Measurements from ENCODE around the gene MLH3. TPM values are rescaled to one million over a fixed set of nuclear protein-coding genes. Genes with fewer than 3 reads are reported as not detected.

MLH3 gene
- total RNA-seq, 1 donor from 2014 or later = 21.3 TPM

DNA sequence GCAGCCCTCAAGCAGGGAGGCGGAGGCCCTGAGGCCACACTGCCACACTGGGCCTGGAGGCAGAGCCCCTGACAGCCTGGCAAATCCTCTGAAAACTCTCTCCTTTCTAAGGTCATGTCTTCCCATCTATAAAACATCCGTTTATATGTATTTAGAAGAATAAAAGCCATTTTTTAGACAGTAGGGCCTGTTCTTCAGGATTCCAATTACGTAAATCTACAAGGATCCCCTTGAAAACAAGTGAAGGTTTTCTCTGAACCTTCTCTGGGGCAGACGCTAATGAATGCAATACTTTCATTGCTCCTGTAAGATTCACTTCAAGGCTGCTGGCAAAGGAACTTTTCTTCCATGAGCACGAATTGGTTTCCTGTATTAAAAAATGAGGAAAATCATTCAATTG is 35.8 kb downstream of the MLH3 start:
- TF ChIP-seq, protein P1, sequence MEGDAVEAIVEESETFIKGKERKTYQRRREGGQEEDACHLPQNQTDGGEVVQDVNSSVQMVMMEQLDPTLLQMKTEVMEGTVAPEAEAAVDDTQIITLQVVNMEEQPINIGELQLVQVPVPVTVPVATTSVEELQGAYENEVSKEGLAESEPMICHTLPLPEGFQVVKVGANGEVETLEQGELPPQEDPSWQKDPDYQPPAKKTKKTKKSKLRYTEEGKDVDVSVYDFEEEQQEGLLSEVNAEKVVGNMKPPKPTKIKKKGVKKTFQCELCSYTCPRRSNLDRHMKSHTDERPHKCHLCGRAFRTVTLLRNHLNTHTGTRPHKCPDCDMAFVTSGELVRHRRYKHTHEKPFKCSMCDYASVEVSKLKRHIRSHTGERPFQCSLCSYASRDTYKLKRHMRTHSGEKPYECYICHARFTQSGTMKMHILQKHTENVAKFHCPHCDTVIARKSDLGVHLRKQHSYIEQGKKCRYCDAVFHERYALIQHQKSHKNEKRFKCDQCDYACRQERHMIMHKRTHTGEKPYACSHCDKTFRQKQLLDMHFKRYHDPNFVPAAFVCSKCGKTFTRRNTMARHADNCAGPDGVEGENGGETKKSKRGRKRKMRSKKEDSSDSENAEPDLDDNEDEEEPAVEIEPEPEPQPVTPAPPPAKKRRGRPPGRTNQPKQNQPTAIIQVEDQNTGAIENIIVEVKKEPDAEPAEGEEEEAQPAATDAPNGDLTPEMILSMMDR (IDR thresholded peaks at IDR 0.05) = no peak
- DNase-seq (ENCODE audit: low spot score) = no peak
- Mint-ChIP-seq H3K36me3 (ENCODE audit: low read depth) (peaks cover 15% of the 10 kb centered on the region), H3K27ac (ENCODE audit: unreplicated experiment) (no peak overlapping the region), H3K27me3 (ENCODE audit: low read depth) (no peaks in the 10 kb centered on the region), H3K9me3 (ENCODE audit: low read depth) (no peaks in the 10 kb centered on the region), H3K4me1 (ENCODE audit: low read depth) (peaks cover 22% of the 10 kb centered on the region), H3K4me3 (ENCODE audit: unreplicated experiment) (no peak overlapping the region)

DNA sequence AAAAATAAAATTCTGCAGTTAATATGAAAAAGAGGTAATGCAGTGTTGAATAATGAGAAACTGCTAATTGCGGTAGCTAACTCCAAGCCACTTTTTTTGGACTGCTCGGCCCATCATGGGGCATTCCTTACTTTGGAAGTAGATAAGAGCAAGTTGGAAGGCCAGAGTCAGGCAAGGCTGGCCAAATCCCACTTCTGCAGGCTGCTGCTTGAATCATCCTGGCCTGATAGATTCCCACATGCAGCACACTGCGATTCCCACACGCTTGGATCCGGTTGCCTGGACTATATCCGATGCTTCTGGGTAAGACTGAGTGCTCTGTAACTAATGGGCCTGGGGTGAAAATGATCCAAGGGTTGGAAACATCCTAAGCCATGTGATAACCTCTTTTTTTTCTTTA is 38.0 kb downstream of the MLH3 start:
- Mint-ChIP-seq H3K27me3 (ENCODE audit: low read depth) (no peaks in the 10 kb centered on the region), H3K27ac (ENCODE audit: unreplicated experiment) (no peak overlapping the region), H3K4me1 (ENCODE audit: low read depth) (peaks cover 23% of the 10 kb centered on the region), H3K9me3 (ENCODE audit: low read depth) (no peaks in the 10 kb centered on the region), H3K4me3 (ENCODE audit: unreplicated experiment) (no peak overlapping the region), H3K36me3 (ENCODE audit: low read depth) (peaks cover 19% of the 10 kb centered on the region)
- TF ChIP-seq, protein P1 (IDR thresholded peaks at IDR 0.05) = no peak
- DNase-seq (ENCODE audit: low spot score) = no peak

GRCh38 chr14:75011356-75011994 is 39.8 kb downstream of the MLH3 start:
- Mint-ChIP-seq H3K27me3 (ENCODE audit: low read depth) (no peaks in the 10 kb centered on the region), H3K27ac (ENCODE audit: unreplicated experiment) (peak overlapping the region; percentile 89), H3K9me3 (ENCODE audit: low read depth) (no peaks in the 10 kb centered on the region), H3K36me3 (ENCODE audit: low read depth) (peaks cover 23% of the 10 kb centered on the region), H3K4me1 (ENCODE audit: low read depth) (peaks cover 25% of the 10 kb centered on the region), H3K4me3 (ENCODE audit: unreplicated experiment) (no peak overlapping the region)
- TF ChIP-seq, protein P1 (IDR thresholded peaks at IDR 0.05) = no peak
- no peak for DNase-seq (ENCODE audit: low spot score)

DNA sequence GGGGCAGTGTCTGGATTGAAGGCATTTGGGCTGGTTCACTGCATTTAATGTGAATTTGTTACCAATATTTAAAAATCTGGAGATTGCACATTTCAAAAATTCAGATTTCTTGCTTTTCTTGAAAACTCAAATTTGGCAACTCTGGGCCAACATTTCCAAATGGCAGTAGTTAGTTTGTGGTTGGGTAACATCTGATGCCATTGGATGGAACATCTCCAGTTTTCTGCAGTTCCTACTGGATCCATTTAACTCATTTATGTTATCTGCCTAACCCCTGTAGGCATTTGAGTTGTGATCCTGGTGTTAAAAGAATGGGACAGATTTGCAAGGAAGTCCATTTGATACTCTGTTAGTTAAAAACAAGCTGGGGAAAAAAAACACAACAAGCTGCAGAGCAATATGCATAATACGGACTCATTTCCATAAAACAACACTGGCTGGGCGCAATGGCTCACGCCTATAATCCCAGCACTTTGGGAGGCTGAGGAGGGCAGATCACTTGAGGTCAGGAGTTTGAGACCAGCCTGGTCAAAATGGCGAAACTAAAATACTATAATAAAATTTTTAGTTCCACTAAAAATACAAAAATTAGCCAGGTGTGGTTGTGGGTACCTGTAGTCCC is 40.7 kb downstream of the MLH3 start:
- Mint-ChIP-seq H3K9me3 (ENCODE audit: low read depth) (no peaks in the 10 kb centered on the region), H3K36me3 (ENCODE audit: low read depth) (peaks cover 27% of the 10 kb centered on the region), H3K27me3 (ENCODE audit: low read depth) (no peaks in the 10 kb centered on the region), H3K4me1 (ENCODE audit: low read depth) (peaks cover 29% of the 10 kb centered on the region), H3K4me3 (ENCODE audit: unreplicated experiment) (no peak overlapping the region), H3K27ac (ENCODE audit: unreplicated experiment) (peak overlapping the region; percentile 89)
- TF ChIP-seq, protein P1 (IDR thresholded peaks at IDR 0.05) = no peak
- DNase-seq (ENCODE audit: low spot score) = no peak

DNA sequence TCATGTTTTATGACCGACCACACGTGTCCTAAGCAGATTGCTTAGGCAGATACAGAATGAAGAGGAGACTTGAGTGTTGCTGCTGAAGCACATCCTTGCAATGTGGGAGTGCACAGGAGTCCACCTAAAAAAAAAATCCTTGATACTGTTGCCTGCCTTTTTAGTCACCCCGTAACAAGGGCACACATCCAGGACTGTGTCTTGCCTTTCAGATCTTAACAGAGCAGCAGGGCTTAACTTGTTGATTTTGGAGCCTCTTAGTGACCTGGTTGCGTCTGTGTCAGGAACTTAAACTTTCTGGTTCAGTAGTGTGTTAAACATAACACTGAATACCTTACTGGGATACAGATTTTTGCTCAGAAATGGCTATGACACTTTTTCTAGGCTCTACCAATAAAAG is 42.1 kb downstream of the MLH3 start:
- TF ChIP-seq, protein P1 (IDR thresholded peaks at IDR 0.05) = no peak
- Mint-ChIP-seq H3K4me3 (ENCODE audit: unreplicated experiment) (no peak overlapping the region), H3K4me1 (ENCODE audit: low read depth) (peaks cover 39% of the 10 kb centered on the region), H3K27me3 (ENCODE audit: low read depth) (no peaks in the 10 kb centered on the region), H3K27ac (ENCODE audit: unreplicated experiment) (no peak overlapping the region), H3K36me3 (ENCODE audit: low read depth) (peaks cover 32% of the 10 kb centered on the region), H3K9me3 (ENCODE audit: low read depth) (no peaks in the 10 kb centered on the region)
- no peak for DNase-seq (ENCODE audit: low spot score)

All from chondrocyte (in vitro differentiated cells).